ENCODE measurements around the gene MASTL.

DNA sequence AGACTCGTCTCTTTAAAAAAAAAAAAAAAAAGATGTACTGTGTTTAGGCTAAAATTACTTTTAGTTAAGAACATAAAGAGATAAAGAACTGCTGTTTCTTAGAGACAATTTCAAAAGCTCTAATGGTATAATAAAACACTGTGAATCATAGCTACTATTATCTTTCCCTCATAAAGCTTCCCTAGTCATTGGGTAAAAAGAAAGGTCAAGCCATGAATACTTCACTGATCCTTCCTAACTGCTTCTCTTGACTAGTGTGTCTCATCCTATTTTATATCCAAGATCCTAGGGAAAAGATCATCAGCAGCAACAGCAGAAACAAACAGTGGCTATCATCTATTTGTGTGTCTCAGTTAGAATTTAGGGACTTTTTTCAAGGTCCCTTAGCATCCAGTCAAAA is 11.5 kb upstream of the MASTL start:
- TF ChIP-seq, protein P1, sequence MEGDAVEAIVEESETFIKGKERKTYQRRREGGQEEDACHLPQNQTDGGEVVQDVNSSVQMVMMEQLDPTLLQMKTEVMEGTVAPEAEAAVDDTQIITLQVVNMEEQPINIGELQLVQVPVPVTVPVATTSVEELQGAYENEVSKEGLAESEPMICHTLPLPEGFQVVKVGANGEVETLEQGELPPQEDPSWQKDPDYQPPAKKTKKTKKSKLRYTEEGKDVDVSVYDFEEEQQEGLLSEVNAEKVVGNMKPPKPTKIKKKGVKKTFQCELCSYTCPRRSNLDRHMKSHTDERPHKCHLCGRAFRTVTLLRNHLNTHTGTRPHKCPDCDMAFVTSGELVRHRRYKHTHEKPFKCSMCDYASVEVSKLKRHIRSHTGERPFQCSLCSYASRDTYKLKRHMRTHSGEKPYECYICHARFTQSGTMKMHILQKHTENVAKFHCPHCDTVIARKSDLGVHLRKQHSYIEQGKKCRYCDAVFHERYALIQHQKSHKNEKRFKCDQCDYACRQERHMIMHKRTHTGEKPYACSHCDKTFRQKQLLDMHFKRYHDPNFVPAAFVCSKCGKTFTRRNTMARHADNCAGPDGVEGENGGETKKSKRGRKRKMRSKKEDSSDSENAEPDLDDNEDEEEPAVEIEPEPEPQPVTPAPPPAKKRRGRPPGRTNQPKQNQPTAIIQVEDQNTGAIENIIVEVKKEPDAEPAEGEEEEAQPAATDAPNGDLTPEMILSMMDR (conservative IDR thresholded peaks at IDR 0.05; ENCODE audit: low read depth, low read length), result no peak
- no peak for TF ChIP-seq EZH2 (IDR thresholded peaks at IDR 0.05; ENCODE audit: borderline replicate concordance, low read depth, low read length, poor library complexity, severe bottlenecking)
